ENCODE measurements around the gene PRKAR2A. TPM values are rescaled to one million over a fixed set of nuclear protein-coding genes. Genes with fewer than 3 reads are reported as not detected.
A peak's percentile ranks its signal among the peaks of the same experiment; 100 is the strongest.
"Not testable (repeated sequence)": the region's sequence is repeated elsewhere in the genome, so short reads cannot be mapped to it uniquely, and the experiment has no call there.

PRKAR2A gene
- total RNA-seq, 6 donors from 2014 or later, result 13.0 to 62.3 (median 31.4) TPM

DNA sequence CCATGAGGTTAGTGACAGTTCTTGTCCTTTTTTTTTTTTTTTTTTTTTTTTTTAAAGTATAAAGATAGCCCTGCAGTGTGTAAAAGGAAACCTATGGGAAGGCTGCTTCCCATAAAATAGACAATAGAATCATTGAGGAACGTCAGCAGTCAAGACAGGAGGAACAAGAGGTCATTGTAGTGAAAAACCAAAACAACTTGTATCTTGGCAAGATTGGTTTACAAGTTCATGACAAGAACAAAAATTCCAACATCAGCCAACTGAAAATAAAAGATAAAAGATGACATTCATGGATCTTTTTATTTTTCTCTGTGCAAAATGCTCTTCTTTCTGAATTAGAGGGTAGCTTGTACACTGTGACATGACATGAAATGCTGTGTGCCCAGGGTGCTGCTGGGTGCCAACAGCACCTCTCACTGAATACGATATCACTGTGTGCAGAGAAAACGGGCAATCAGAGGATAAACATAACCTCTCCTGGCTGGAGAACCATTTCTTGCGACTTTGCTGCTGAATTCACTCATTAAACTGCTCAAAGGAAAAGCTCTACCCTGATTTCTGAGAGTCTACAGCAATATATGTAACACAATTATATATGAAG lies 100.6 kb downstream of the PRKAR2A start:
- Histone ChIP-seq H3K9me3 (no peaks in the 10 kb centered on the region), H3K27ac (peak overlapping the region in 1 of 4 donors; percentile 33), H3K27me3 (no peaks in the 10 kb centered on the region), H3K36me3 (peaks cover 2 to 43% (median 20%) of the 10 kb centered on the region in 4 donors), H3K4me3 (no peak overlapping the region), H3K4me1 (peaks cover 0 to 11% (median 5%) of the 10 kb centered on the region in 4 donors)
- ATAC-seq (ENCODE audit: low FRiP score in 2 of 2) (no peak), DNase-seq (no peak)
- TF ChIP-seq, protein P1, sequence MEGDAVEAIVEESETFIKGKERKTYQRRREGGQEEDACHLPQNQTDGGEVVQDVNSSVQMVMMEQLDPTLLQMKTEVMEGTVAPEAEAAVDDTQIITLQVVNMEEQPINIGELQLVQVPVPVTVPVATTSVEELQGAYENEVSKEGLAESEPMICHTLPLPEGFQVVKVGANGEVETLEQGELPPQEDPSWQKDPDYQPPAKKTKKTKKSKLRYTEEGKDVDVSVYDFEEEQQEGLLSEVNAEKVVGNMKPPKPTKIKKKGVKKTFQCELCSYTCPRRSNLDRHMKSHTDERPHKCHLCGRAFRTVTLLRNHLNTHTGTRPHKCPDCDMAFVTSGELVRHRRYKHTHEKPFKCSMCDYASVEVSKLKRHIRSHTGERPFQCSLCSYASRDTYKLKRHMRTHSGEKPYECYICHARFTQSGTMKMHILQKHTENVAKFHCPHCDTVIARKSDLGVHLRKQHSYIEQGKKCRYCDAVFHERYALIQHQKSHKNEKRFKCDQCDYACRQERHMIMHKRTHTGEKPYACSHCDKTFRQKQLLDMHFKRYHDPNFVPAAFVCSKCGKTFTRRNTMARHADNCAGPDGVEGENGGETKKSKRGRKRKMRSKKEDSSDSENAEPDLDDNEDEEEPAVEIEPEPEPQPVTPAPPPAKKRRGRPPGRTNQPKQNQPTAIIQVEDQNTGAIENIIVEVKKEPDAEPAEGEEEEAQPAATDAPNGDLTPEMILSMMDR (IDR thresholded peaks at IDR 0.05), result no peak
- TF ChIP-seq EP300 (IDR thresholded peaks at IDR 0.05) (no peak), POLR2A (IDR thresholded peaks at IDR 0.05) (no peak), POLR2AphosphoS5 (IDR thresholded peaks at IDR 0.05) (no peak)
- 58 to 70% methylated on average over 4 of the region's 4 CpGs for WGBS, 2 donors

DNA sequence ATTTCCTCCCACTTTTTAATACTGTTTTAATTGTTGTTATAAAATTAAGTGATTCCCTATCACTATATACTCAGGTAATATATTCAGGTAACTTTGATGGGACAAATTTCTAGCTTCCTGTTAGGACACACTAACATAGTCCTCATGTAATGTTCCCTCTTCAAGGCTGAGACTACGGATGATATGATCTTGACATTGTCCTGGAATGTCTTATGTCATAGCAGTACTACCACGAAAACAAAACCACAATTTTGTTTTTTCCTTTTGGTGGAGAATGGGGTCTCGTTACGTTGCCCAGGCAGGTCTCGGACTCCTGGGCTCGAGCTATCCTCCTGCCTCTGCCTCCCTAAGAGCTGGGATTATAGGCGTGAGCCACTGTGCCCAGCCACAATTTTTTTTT lies 103.9 kb downstream of the PRKAR2A start:
- Histone ChIP-seq H3K27ac (no peak overlapping the region), H3K27me3 (no peaks in the 10 kb centered on the region), H3K4me1 (peaks cover 11 to 36% (median 24%) of the 10 kb centered on the region in 4 donors), H3K9me3 (no peaks in the 10 kb centered on the region), H3K36me3 (peaks cover 0 to 16% (median 2%) of the 10 kb centered on the region in 4 donors), H3K4me3 (no peak overlapping the region)
- ATAC-seq (ENCODE audit: low FRiP score in 2 of 2) (no peak), DNase-seq (no peak)
- TF ChIP-seq POLR2AphosphoS5 (IDR thresholded peaks at IDR 0.05), result no peak
- TF ChIP-seq EP300 (IDR thresholded peaks at IDR 0.05), result no peak
- TF ChIP-seq POLR2A (IDR thresholded peaks at IDR 0.05), result no peak
- TF ChIP-seq, protein P1 (IDR thresholded peaks at IDR 0.05), result no peak
- WGBS, 2 donors, result 82 to 85% methylated on average over 7 of the region's 7 CpGs

DNA sequence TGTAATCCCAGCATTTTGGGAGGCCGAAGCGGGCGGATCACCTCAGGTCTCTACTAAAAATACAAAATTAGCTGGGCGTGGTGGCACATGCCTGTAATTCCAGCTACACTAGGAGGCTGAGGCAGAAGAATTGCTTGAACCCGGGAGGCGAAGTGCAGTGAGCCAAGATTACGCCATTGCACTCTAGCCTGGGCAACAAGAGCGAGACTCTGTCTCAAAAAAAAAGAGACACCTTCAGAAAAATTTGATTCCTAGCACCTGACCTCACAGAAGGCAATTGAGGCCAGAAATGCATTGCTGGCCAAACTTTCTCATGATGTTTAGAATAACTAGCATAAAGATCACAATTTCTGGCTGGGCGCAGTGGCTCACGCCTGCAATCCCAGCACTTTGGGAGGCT lies 106.4 kb downstream of the PRKAR2A start:
- not testable (repeated sequence) for H3K9me3 ChIP-seq; H3K4me3 ChIP-seq; H3K27me3 ChIP-seq; DNase-seq; ATAC-seq (ENCODE audit: low FRiP score in 2 of 2); H3K36me3 ChIP-seq
- H3K27ac ChIP-seq, result peak overlapping the region in 2 of 4 donors; percentile 46 to 77
- H3K4me1 ChIP-seq, result peaks cover 16 to 43% (median 26%) of the 10 kb centered on the region in 4 donors
- WGBS, 2 donors, result 93 to 95% methylated on average over 10 of the region's 10 CpGs

DNA sequence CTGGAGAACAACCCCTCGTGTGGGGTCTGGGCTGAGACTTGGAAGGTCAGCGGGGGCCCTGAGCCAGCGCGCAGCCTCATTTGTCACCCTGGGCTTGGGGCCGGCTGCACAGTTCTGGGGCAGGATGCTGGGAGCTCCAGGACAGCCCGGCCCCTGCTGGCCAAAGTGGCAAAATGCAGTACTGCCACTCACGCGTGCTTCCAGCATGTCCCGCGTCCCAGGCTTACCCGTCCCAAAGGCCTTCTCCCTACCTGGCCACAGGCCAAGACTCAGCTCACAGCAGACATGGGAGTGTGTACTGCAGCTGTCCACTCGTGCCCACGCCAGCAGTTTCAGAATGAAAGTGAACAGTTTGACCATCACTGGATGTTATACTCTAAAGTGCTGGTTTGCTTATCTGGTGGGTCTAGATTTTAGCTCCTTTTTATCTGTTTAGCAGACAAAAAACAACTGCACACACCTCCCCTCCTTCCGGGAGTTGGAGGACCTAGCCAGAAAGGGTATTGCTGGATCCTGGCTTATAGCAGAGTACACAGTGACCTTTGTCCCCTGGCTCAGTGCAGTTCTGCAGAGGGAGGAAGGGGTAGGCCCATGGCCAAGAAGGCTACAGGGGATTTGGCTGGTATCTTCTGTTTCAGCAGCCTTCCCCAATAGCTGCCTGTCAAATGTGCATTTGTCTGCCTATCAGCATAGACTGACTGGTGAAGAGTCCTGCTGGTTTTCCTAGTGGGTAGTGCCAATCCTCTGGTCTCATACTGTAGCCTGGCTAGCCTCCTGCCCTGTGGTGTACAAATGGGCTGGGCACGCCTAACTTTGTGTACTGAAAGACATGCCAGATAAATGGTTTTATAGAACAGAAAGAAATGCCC lies 107.5 kb downstream of the PRKAR2A start:
- DNase-seq (peak; percentile 87 to 89), ATAC-seq (ENCODE audit: low FRiP score in 2 of 2) (peak; percentile 93 to 95)
- Histone ChIP-seq H3K36me3 (no peaks in the 10 kb centered on the region), H3K27ac (peak overlapping the region; percentile 2 to 77 (median 39)), H3K4me1 (peaks cover 16 to 47% (median 26%) of the 10 kb centered on the region in 4 donors), H3K9me3 (no peaks in the 10 kb centered on the region), H3K27me3 (no peaks in the 10 kb centered on the region), H3K4me3 (peak overlapping the region in 1 of 4 donors; percentile 8)
- WGBS, 2 donors, result 9 to 44% methylated on average over 4 to 15 of the region's 15 CpGs
- TF ChIP-seq EP300 (IDR thresholded peaks at IDR 0.05) (no peak), POLR2A (IDR thresholded peaks at IDR 0.05) (no peak), POLR2AphosphoS5 (IDR thresholded peaks at IDR 0.05) (peak; percentile 48 to 63)
- TF ChIP-seq, protein P1 (IDR thresholded peaks at IDR 0.05), result peak; percentile 83 to 95 (median 90)

DNA sequence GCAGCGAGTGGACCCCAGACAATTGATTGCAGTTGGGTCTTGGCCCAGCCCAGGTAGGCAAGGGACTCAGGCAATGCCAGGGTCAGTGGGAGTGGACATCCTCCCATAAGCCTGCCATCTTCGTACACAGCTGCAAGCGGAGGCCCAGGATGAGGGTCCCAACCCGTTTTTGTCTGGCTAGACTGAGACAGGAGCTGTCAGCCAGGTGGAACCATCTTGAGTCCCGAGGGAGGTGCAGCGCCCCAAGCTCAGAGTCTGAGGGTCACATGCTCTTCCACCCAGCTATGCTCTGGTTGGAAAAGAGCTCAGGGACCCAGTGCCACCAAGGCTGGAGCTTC lies 108.1 kb downstream of the PRKAR2A start:
- H3K36me3 ChIP-seq, result no peaks in the 10 kb centered on the region
- peaks cover 16 to 47% (median 26%) of the 10 kb centered on the region in 4 donors for H3K4me1 ChIP-seq
- DNase-seq (no peak), ATAC-seq (ENCODE audit: low FRiP score in 2 of 2) (peak in 1 of 2 donors; percentile 9)
- no peaks in the 10 kb centered on the region for H3K27me3 ChIP-seq
- TF ChIP-seq, protein P1 (IDR thresholded peaks at IDR 0.05), result no peak
- TF ChIP-seq POLR2A (IDR thresholded peaks at IDR 0.05) (no peak), POLR2AphosphoS5 (IDR thresholded peaks at IDR 0.05) (no peak), EP300 (IDR thresholded peaks at IDR 0.05) (no peak)
- H3K27ac ChIP-seq, result peak overlapping the region; percentile 2 to 77 (median 39)
- H3K4me3 ChIP-seq, result peak overlapping the region in 1 of 4 donors; percentile 8
- WGBS, 2 donors, result 48 to 90% methylated on average over 4 to 5 of the region's 6 CpGs
- H3K9me3 ChIP-seq, result no peaks in the 10 kb centered on the region

Data from upper lobe of left lung (tissue), 6 donors.